Mesodermal cell (in vitro differentiated cells): Measurements from ENCODE around the gene NRDC. TPM values are rescaled to one million over a fixed set of nuclear protein-coding genes. Genes with fewer than 3 reads are reported as not detected.

Experiments used
- H3K27ac ChIP-seq: 2 replicates; pipeline ENCODE4 v1.7.0; 2013; ENCODE audit warnings: mild to moderate bottlenecking, low read depth, low read length, moderate library complexity; ENCODE audit not compliant: severe bottlenecking
- H3K36me3 ChIP-seq: 2 replicates; pipeline ENCODE4 v1.7.1; 2013; ENCODE audit warnings: mild to moderate bottlenecking, low read length, moderate library complexity; ENCODE audit not compliant: control insufficient read depth, insufficient read depth
- H3K4me1 ChIP-seq: one replicate; pipeline ENCODE4 v1.7.1; 2013; ENCODE audit warnings: mild to moderate bottlenecking, low read length; ENCODE audit not compliant: insufficient read depth, control insufficient read depth, poor library complexity, severe bottlenecking
- H3K4me3 ChIP-seq: 2 replicates; pipeline ENCODE4 v1.7.0; 2013; ENCODE audit warnings: low read length, control low read depth, mild to moderate bottlenecking; ENCODE audit not compliant: insufficient read depth, poor library complexity, severe bottlenecking; ENCODE audit errors: extremely low read depth
- H3K9me3 ChIP-seq: 2 replicates; pipeline ENCODE4 v1.7.1; 2013; ENCODE audit warnings: mild to moderate bottlenecking, low read length, moderate library complexity; ENCODE audit not compliant: control insufficient read depth
- WGBS, 2 experiments: methylation state at CpG; one replicate each; pipeline ENCODE4 v1.1.5; 2013; ENCODE audit warnings: missing lambda C conversion rate in 2 of 2; ENCODE audit not compliant: insufficient coverage in 2 of 2; 5-methylcytosine and 5-hydroxymethylcytosine counted together
- polyA plus RNA-seq, 2 experiments: library from polyadenylated mRNA; stranded (reverse); fragments of 50-300 nt; gene quantifications; one replicate each; pipeline ENCODE4 v1.2.3, GENCODE V29; 2013

Gene NRDC
- 131 TPM for polyA plus RNA-seq (2013, experiment 1 of 2)
- polyA plus RNA-seq (2013, experiment 2 of 2): 133 TPM

GRCh38 chr1:51878616-51879336 is at the start of gene NRDC:
TSS of gene NRDC (minus strand) at chr1:51878727. CDS start at chr1:51878615, 112 bp downstream.
- WGBS, 2 experiments: 0% methylated on average over 40 to 50 of the region's 54 CpGs
- peak within 1 kb of the TSS; percentile 98 for H3K27ac ChIP-seq
- H3K9me3 ChIP-seq: no peaks in the 10 kb centered on the region
- H3K4me1 ChIP-seq: peaks cover 17% of the 10 kb centered on the region
- peaks cover 21% of the 10 kb centered on the region for H3K36me3 ChIP-seq
- peak within 1 kb of the TSS; percentile 83 for H3K4me3 ChIP-seq

GRCh38 chr1:51927029-51927428 is 48.5 kb upstream of the NRDC start:
- Histone ChIP-seq H3K9me3 (no peaks in the 10 kb centered on the region), H3K4me1 (peaks cover 6% of the 10 kb centered on the region), H3K36me3 (peaks cover 10% of the 10 kb centered on the region), H3K4me3 (no peak overlapping the region), H3K27ac (no peak overlapping the region)
- 100% methylated on average over 1 of the region's 2 CpGs; no CpG with 5 or more reads in 1 of the 2 experiments for WGBS, 2 experiments

GRCh38 chr1:51926171-51926812 is 47.8 kb upstream of the NRDC start:
- no peak overlapping the region for H3K27ac ChIP-seq
- no peak overlapping the region for H3K4me3 ChIP-seq
- peaks cover 6% of the 10 kb centered on the region for H3K36me3 ChIP-seq
- no peaks in the 10 kb centered on the region for H3K9me3 ChIP-seq
- H3K4me1 ChIP-seq: peaks cover 6% of the 10 kb centered on the region
- WGBS, 2 experiments: 100% methylated on average over 1 of the region's 5 CpGs; no CpG with 5 or more reads in 1 of the 2 experiments

- peaks cover 6% of the 10 kb centered on the region for H3K4me1 ChIP-seq
- WGBS, 2 experiments: 63 to 83% methylated on average over 1 of the region's 1 CpG
- H3K9me3 ChIP-seq: no peaks in the 10 kb centered on the region
- H3K4me3 ChIP-seq: no peak overlapping the region
- no peak overlapping the region for H3K27ac ChIP-seq
- H3K36me3 ChIP-seq: no peaks in the 10 kb centered on the region
Observed at GRCh38 chr1:51924455-51924854, 45.9 kb upstream of the NRDC start.

- 90 to 100% methylated on average over 1 to 3 of the region's 3 CpGs for WGBS, 2 experiments
Observed at GRCh38 chr1:51922040-51922439, 43.5 kb upstream of the NRDC start.

GRCh38 chr1:51920130-51920529 is 41.6 kb upstream of the NRDC start:
- Histone ChIP-seq H3K27ac (no peak overlapping the region), H3K4me1 (peaks cover 6% of the 10 kb centered on the region)

More at GRCh38 chr1:51922040-51922439, 43.5 kb upstream of the NRDC start:
- H3K4me3 ChIP-seq: no peak overlapping the region
- H3K27ac ChIP-seq: no peak overlapping the region
- H3K9me3 ChIP-seq: no peaks in the 10 kb centered on the region
- H3K36me3 ChIP-seq: no peaks in the 10 kb centered on the region
- H3K4me1 ChIP-seq: peaks cover 6% of the 10 kb centered on the region

GRCh38 chr1:51919684-51920083 is 41.2 kb upstream of the NRDC start:
- no peaks in the 10 kb centered on the region for H3K9me3 ChIP-seq
- H3K27ac ChIP-seq: peak overlapping the region; percentile 5
- H3K36me3 ChIP-seq: no peaks in the 10 kb centered on the region
- 94 to 95% methylated on average over 10 of the region's 10 CpGs for WGBS, 2 experiments
- H3K4me1 ChIP-seq: peaks cover 6% of the 10 kb centered on the region
- H3K4me3 ChIP-seq: no peak overlapping the region

More at GRCh38 chr1:51920130-51920529, 41.6 kb upstream of the NRDC start:
- H3K9me3 ChIP-seq: no peaks in the 10 kb centered on the region
- WGBS, 2 experiments: 85 to 90% methylated on average over 1 to 2 of the region's 5 CpGs
- H3K36me3 ChIP-seq: no peaks in the 10 kb centered on the region
- H3K4me3 ChIP-seq: no peak overlapping the region

- H3K27ac ChIP-seq: no peak overlapping the region
- H3K9me3 ChIP-seq: no peaks in the 10 kb centered on the region
- WGBS, 2 experiments: 86 to 92% methylated on average over 2 to 4 of the region's 5 CpGs
- H3K4me1 ChIP-seq: no peaks in the 10 kb centered on the region
- H3K36me3 ChIP-seq: no peaks in the 10 kb centered on the region
- no peak overlapping the region for H3K4me3 ChIP-seq
Observed at GRCh38 chr1:51916587-51917405, 38.3 kb upstream of the NRDC start.

- 80 to 100% methylated on average over 1 of the region's 3 CpGs for WGBS, 2 experiments
- H3K27ac ChIP-seq: no peak overlapping the region
- H3K36me3 ChIP-seq: no peaks in the 10 kb centered on the region
- H3K4me3 ChIP-seq: no peak overlapping the region
- H3K9me3 ChIP-seq: no peaks in the 10 kb centered on the region
- H3K4me1 ChIP-seq: no peaks in the 10 kb centered on the region
Observed at GRCh38 chr1:51915951-51916350, 37.4 kb upstream of the NRDC start.

GRCh38 chr1:51912881-51913280 is 34.4 kb upstream of the NRDC start:
- no peaks in the 10 kb centered on the region for H3K4me1 ChIP-seq
- 97 to 98% methylated on average over 7 of the region's 7 CpGs for WGBS, 2 experiments
- H3K27ac ChIP-seq: no peak overlapping the region
- H3K9me3 ChIP-seq: no peaks in the 10 kb centered on the region
- no peaks in the 10 kb centered on the region for H3K36me3 ChIP-seq
- no peak overlapping the region for H3K4me3 ChIP-seq
